T-helper 17 cell (primary cell): ENCODE results near the gene WEE2. TPM values are rescaled to one million over a fixed set of nuclear protein-coding genes. Genes with fewer than 3 reads are reported as not detected.

Source experiments
- ATAC-seq: fragments of 150-1000 bp; cut with Tn5 transposase; 2 replicates; pipeline ENCODE4 v1.10.0; 2021; ENCODE audit warnings: mild to moderate bottlenecking, moderate library complexity
- DNase-seq, 3 donors: peaks; one replicate each; pipeline versions ENCODE4 v3.0.0 to v3.0.0-alpha.2; 2020 to 2021
- H3K9me3 ChIP-seq: one replicate; pipeline ENCODE4 v1.7.0; 2013; ENCODE audit warnings: low read length, mild to moderate bottlenecking; ENCODE audit not compliant: control insufficient read depth, poor library complexity, severe bottlenecking
- H3K27ac Mint-ChIP-seq: one replicate; pipeline ENCODE4 v1.8.0; 2022; ENCODE audit warnings: mild to moderate bottlenecking, moderate library complexity, mixed read lengths
- H3K27me3 Mint-ChIP-seq: one replicate; pipeline ENCODE4 v1.8.0; 2022; ENCODE audit warnings: mixed read lengths
- H3K36me3 Mint-ChIP-seq: one replicate; pipeline ENCODE4 v1.8.0; 2022; ENCODE audit warnings: low read depth, mixed read lengths
- H3K4me1 Mint-ChIP-seq: one replicate; pipeline ENCODE4 v1.8.0; 2022; ENCODE audit warnings: mild to moderate bottlenecking, mixed read lengths
- H3K4me3 Mint-ChIP-seq: one replicate; pipeline ENCODE4 v1.8.0; 2022; ENCODE audit warnings: mild to moderate bottlenecking, moderate library complexity, mixed read lengths
- total RNA-seq, 4 donors: library from RNA in 2 of 4; stranded (reverse) in 2 of 4; gene quantifications; one replicate each; pipeline ENCODE4 v1.2.3 and lab custom pipeline; 2022 to 2026

The WEE2 gene
- total RNA-seq, 2 donors from 2014 or later: not detected

GRCh38 chr7:141697211-141697871, 10.8 kb upstream of the WEE2 start:
- H3K27me3 Mint-ChIP-seq: no peaks in the 10 kb centered on the region
- H3K27ac Mint-ChIP-seq: no peak overlapping the region
- H3K36me3 Mint-ChIP-seq: peaks cover 2% of the 10 kb centered on the region
- H3K4me1 Mint-ChIP-seq: peaks cover 64% of the 10 kb centered on the region
- H3K9me3 ChIP-seq: no peaks in the 10 kb centered on the region
- no peak for DNase-seq
- no peak overlapping the region for H3K4me3 Mint-ChIP-seq
- ATAC-seq: no peak

GRCh38 chr7:141698247-141699015, 9.7 kb upstream of the WEE2 start:
- peaks cover 60% of the 10 kb centered on the region for H3K4me1 Mint-ChIP-seq
- no peaks in the 10 kb centered on the region for H3K27me3 Mint-ChIP-seq
- peaks cover 2% of the 10 kb centered on the region for H3K36me3 Mint-ChIP-seq
- no peak overlapping the region for H3K4me3 Mint-ChIP-seq
- peak overlapping the region; percentile 97 for H3K27ac Mint-ChIP-seq
- DNase-seq: no peak
- no peaks in the 10 kb centered on the region for H3K9me3 ChIP-seq
- no peak for ATAC-seq

- Mint-ChIP-seq H3K27ac (peak overlapping the region; percentile 97), H3K27me3 (no peaks in the 10 kb centered on the region), H3K4me3 (peak overlapping the region; percentile 94), H3K36me3 (peaks cover 2% of the 10 kb centered on the region), H3K4me1 (peaks cover 52% of the 10 kb centered on the region)
- H3K9me3 ChIP-seq: no peaks in the 10 kb centered on the region
- no peak for ATAC-seq
- no peak for DNase-seq
Observed at GRCh38 chr7:141699860-141700259, 8.3 kb upstream of the WEE2 start.

DNA sequence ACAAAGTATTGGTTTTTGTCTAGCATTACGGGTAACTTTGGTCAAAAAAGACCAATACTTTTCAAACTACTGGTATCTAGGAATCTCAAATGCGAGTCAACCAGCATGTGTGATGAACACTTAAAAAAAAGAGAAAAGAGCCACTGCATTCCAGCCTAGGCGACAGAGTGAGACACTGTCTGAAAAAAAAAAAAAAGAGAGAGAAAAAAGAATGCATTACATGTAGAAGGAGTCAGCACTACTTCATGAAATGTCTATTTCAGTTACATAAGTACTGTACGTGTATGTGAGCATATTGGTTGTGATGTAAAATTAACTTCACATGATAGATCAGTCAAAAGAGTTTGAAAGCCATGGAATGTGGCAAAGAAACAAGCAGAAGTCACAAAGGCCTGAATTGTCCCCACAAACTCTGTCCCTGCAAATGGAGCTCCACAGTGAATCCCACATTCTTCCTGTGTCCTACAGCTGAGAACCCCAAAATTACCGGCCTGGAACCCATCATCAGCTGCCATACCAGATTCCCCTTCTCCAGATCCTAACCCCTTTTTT, 7.8 kb upstream of the WEE2 start:
- no peak for ATAC-seq
- Mint-ChIP-seq H3K36me3 (peaks cover 2% of the 10 kb centered on the region), H3K4me3 (peak overlapping the region; percentile 94), H3K27me3 (no peaks in the 10 kb centered on the region), H3K4me1 (peaks cover 47% of the 10 kb centered on the region), H3K27ac (peak overlapping the region; percentile 97)
- H3K9me3 ChIP-seq: no peaks in the 10 kb centered on the region
- no peak for DNase-seq

DNA sequence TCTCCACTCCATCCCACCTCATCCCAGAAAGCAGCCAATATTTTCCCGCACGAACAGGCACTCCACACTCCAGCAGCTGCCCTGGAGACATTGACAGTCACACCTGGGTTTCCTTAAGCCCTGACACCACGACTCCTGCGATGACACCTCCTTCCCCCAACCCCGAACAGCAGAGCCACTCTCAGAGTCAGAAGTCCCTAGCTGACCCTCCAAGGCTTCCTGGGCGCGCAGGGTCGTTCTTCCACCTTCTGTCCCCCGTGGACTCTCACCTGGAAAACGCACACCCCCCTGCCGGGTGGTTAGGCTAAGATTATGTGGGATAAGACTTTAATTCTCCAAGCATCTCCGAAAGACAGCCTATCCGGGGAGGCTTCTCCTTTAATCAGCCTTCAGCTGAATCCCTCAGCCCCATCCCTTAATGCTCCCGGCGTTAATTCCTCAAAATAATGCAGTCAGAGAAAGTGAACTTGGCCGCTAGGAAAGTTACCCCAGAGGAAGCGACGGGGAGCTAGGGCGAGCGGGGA, 7.2 kb upstream of the WEE2 start:
- peak overlapping the region; percentile 94 for H3K4me3 Mint-ChIP-seq
- H3K27ac Mint-ChIP-seq: peak overlapping the region; percentile 97
- no peak for DNase-seq
- peaks cover 43% of the 10 kb centered on the region for H3K4me1 Mint-ChIP-seq
- no peaks in the 10 kb centered on the region for H3K27me3 Mint-ChIP-seq
- H3K36me3 Mint-ChIP-seq: peaks cover 2% of the 10 kb centered on the region
- no peaks in the 10 kb centered on the region for H3K9me3 ChIP-seq
- no peak for ATAC-seq

- peak; percentile 86 for ATAC-seq
- no peaks in the 10 kb centered on the region for H3K27me3 Mint-ChIP-seq
- peak; percentile 50 to 58 (median 57) for DNase-seq
- H3K4me1 Mint-ChIP-seq: peaks cover 40% of the 10 kb centered on the region
- H3K27ac Mint-ChIP-seq: peak overlapping the region; percentile 97
- no peaks in the 10 kb centered on the region for H3K9me3 ChIP-seq
- no peaks in the 10 kb centered on the region for H3K36me3 Mint-ChIP-seq
- peak overlapping the region; percentile 94 for H3K4me3 Mint-ChIP-seq
Observed at GRCh38 chr7:141701489-141702046, 6.6 kb upstream of the WEE2 start.

DNA sequence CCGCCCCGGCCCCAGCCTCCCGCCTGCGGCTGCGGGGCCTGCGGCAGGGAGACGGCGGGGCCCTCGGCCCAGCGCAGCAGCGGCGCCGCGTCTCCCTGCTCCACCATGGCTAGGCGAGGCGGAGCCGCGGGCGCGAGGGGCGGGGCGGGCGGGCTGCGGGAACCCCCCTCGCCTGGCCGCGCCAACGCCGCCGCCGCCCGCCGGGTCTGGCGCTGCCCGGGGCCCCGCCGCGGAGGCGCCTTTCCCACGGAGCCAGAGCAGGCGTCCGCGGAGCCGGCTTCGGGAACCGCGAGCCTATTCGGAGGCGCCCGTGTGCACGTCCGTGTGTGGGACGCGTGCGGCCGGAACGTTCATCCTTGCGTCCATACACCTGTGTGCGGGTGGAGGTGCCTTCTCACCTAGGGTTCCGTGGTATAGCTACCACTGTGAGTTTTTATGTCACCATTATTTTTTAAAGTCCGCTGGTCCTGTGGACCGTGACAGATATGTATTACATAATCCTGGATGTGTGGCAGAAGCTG, 6.0 kb upstream of the WEE2 start, which contains the start of gene DENND11:
Gene DENND11 (minus strand): TSS at position 120 of the 521 bp plus-strand sequence. CDS start 13 bp downstream, at position 107.
- peak within 1 kb of the TSS; percentile 97 for H3K27ac Mint-ChIP-seq
- H3K4me1 Mint-ChIP-seq: peaks cover 38% of the 10 kb centered on the region

DNA sequence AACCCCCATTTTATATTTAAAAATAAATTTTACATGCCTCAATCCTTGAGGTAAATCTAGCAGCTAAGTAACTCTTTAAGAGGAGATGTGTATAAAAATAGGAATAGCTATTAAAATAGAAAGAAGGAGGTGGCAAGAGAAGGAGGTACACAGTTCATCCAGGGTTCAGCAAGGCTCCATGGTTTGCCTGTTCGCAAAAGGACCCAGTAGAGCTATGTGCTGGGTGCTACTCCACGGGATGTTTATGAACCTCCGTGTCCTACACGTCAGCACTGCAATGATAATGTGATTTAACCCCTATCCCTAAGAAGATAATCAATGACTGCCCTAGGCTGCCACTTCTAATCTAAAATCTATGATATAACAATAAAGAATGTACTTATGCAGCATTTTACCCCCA, 5.3 kb upstream of the WEE2 start:
- no peaks in the 10 kb centered on the region for H3K36me3 Mint-ChIP-seq
- H3K4me3 Mint-ChIP-seq: peak overlapping the region; percentile 25
- ATAC-seq (no peak), DNase-seq (no peak)
- H3K4me1 Mint-ChIP-seq: peaks cover 33% of the 10 kb centered on the region
- peak overlapping the region; percentile 87 for H3K27ac Mint-ChIP-seq
- H3K27me3 Mint-ChIP-seq: no peaks in the 10 kb centered on the region
- H3K9me3 ChIP-seq: no peaks in the 10 kb centered on the region

More for the DNA sequence above, 6.0 kb upstream of the WEE2 start, which contains the start of gene DENND11:
- H3K36me3 Mint-ChIP-seq: no peaks in the 10 kb centered on the region
- no peaks in the 10 kb centered on the region for H3K27me3 Mint-ChIP-seq
- DNase-seq: peak; percentile 48 to 66 (median 61)
- H3K9me3 ChIP-seq: no peaks in the 10 kb centered on the region
- peak within 1 kb of the TSS; percentile 94 for H3K4me3 Mint-ChIP-seq
- ATAC-seq: peak; percentile 82

- ATAC-seq (no peak), DNase-seq (no peak)
- Mint-ChIP-seq H3K27ac (peak overlapping the region; percentile 81), H3K36me3 (peaks cover 2% of the 10 kb centered on the region), H3K4me3 (no peak overlapping the region), H3K4me1 (peaks cover 21% of the 10 kb centered on the region), H3K27me3 (no peaks in the 10 kb centered on the region)
- H3K9me3 ChIP-seq: no peaks in the 10 kb centered on the region
Observed at GRCh38 chr7:141704112-141704511, 4.0 kb upstream of the WEE2 start.

DNA sequence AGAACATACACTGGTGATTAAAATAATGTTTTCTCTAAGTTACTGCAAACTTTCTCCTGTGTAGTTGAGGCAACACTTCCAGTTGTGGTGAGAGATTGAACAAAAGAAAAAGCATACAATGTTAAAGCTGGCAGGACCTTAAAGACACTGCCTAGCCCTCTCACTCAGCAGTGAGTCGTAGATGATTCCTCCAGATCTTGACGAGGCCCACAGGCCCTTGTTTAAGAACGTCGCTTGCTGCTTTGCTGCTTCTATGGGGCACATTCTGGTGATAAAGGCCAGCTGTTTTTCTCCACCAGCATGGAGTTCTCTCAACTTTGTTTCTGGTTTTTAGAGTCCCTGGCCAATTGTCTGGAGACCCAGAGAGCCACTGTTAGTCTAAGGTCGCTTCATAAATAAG, 3.4 kb upstream of the WEE2 start:
- ATAC-seq (no peak), DNase-seq (no peak)
- Mint-ChIP-seq H3K27me3 (no peaks in the 10 kb centered on the region), H3K4me1 (peaks cover 16% of the 10 kb centered on the region), H3K27ac (no peak overlapping the region), H3K36me3 (peaks cover 2% of the 10 kb centered on the region), H3K4me3 (no peak overlapping the region)
- no peaks in the 10 kb centered on the region for H3K9me3 ChIP-seq

- Mint-ChIP-seq H3K4me3 (no peak overlapping the region), H3K36me3 (peaks cover 12% of the 10 kb centered on the region), H3K27ac (no peak overlapping the region)
Observed at GRCh38 chr7:141706239-141707064, 1.7 kb upstream of the WEE2 start.

DNA sequence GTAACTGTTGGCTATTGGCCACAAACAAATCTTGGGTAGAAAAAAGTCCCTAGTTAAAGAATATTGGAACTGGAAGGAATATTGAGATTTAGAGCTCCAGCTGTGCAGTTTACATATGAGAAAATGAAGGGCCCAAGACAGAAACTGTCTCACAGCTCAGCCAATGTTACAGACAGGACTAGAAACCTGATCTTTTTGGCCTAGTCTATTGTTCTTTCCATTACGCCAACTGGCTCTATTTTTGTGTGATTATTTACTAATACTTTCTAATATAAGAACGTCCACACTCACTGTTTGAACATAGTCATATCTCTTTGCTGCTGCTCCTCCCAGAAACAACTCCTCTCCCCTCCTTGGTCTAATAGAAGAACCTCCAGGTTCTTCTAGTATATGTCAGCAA, 1.2 kb downstream of the WEE2 start:
- Mint-ChIP-seq H3K27me3 (no peaks in the 10 kb centered on the region), H3K4me1 (peaks cover 10% of the 10 kb centered on the region), H3K36me3 (peaks cover 14% of the 10 kb centered on the region), H3K27ac (no peak overlapping the region), H3K4me3 (no peak overlapping the region)
- no peak for ATAC-seq
- no peak for DNase-seq
- no peaks in the 10 kb centered on the region for H3K9me3 ChIP-seq

More at GRCh38 chr7:141706239-141707064, 1.7 kb upstream of the WEE2 start:
- no peak for DNase-seq
- no peaks in the 10 kb centered on the region for H3K27me3 Mint-ChIP-seq
- no peak for ATAC-seq
- peaks cover 10% of the 10 kb centered on the region for H3K4me1 Mint-ChIP-seq
- H3K9me3 ChIP-seq: no peaks in the 10 kb centered on the region
